Choroid plexus epithelial cell (primary cell): Measurements from ENCODE around the gene NHLRC4.

Source experiments
- DNase-seq: peaks from one replicate; pipeline ENCODE4 v3.0.0-alpha.2; 2010; ENCODE audit warnings: low read depth
- H3K4me3 ChIP-seq: 2 replicates; pipeline ENCODE4 v1.5.1; 2011; ENCODE audit warnings: low read depth, mild to moderate bottlenecking, control low read depth, low read length, moderate library complexity
- CTCF ChIP-seq: conservative IDR thresholded peaks from 2 replicates; pipeline ENCODE4 v1.5.1; 2011; ENCODE audit warnings: low read depth, mild to moderate bottlenecking, control low read depth, inconsistent platforms, low read length, moderate library complexity

NHLRC4 gene

GRCh38 chr16:539901-540530 lies 26.8 kb upstream of the NHLRC4 start:
- TF ChIP-seq CTCF, result peak; percentile 33
- H3K4me3 ChIP-seq, result peak overlapping the region; percentile 24
- peak; percentile 79 for DNase-seq

- TF ChIP-seq CTCF, result no peak
- no peak overlapping the region for H3K4me3 ChIP-seq
- no peak for DNase-seq
Observed at GRCh38 chr16:540645-541340, 26.0 kb upstream of the NHLRC4 start.

GRCh38 chr16:543301-544164 lies 23.3 kb upstream of the NHLRC4 start:
- no peak overlapping the region for H3K4me3 ChIP-seq
- no peak for TF ChIP-seq CTCF
- DNase-seq, result no peak

- TF ChIP-seq CTCF, result no peak
Observed at GRCh38 chr16:544517-544916, 22.3 kb upstream of the NHLRC4 start.

GRCh38 chr16:546909-547770 lies 19.7 kb upstream of the NHLRC4 start:
- DNase-seq, result no peak
- H3K4me3 ChIP-seq, result no peak overlapping the region
- TF ChIP-seq CTCF, result peak; percentile 44

More at GRCh38 chr16:544517-544916, 22.3 kb upstream of the NHLRC4 start:
- no peak for DNase-seq
- no peak overlapping the region for H3K4me3 ChIP-seq

- no peak overlapping the region for H3K4me3 ChIP-seq
- no peak for DNase-seq
- no peak for TF ChIP-seq CTCF
Observed at GRCh38 chr16:548586-548985, 18.2 kb upstream of the NHLRC4 start.
